ENCODE measurements around the gene WDR62. TPM values are rescaled to one million over a fixed set of nuclear protein-coding genes. Genes with fewer than 3 reads are reported as not detected.

Gene WDR62
- total RNA-seq, 1 experiment from 2014 or later = 14.0 TPM

DNA sequence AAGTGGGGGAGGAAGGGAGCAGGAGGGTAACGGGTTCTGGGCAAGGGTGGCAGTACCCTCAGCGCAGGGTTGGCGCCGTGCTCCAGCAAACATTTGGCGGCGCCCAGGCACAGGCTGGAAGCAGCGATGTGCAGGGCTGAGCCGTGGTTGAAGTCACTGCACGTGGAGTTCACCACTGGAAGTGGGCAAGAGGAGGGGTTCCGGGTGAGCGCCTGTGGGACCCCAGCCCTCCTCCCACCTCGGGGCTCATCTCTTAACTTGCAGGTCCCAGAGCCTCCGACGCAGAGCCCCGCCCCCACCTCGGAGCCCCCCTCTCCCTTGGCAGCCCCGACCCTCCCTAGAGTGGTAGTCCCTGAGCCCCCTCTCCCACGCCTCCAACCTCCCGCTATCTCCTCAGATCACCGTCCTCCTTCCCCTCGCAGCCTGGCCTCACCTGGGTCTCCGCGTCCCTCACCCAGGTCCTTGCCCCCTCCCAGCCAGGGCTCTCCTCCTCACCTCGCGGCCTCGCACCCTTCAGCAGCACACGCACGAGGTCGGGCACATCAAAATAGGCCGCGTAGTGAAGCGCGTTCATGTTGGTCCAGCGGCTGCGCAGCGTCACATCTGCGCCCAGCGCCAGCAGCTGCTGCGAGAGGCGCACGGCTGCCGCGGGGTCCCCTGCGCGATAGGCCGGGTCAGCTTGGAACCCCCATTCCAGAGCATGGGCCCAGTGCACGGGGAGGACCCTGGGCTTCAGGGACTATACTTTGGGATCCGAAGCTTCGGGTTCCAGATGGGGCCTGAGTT lies 28.4 kb upstream of the WDR62 start:
- BruUV-seq (replicated peaks) = no TSS peak
- H3K9me3 ChIP-seq (ENCODE audit: insufficient read depth, low read depth) = no peaks in the 10 kb centered on the region
- H3K4me2 ChIP-seq = no peak overlapping the region
- intact Hi-C loops (cut with micrococcal nuclease; ENCODE audit: unreplicated experiment) = no loop called here
- no peaks in the 10 kb centered on the region for H4K20me1 ChIP-seq (ENCODE audit: insufficient read depth)
- no peaks in the 10 kb centered on the region for H3K79me2 ChIP-seq (ENCODE audit: low read depth)
- H3K27me3 ChIP-seq (ENCODE audit: insufficient read depth, low read depth) = no peaks in the 10 kb centered on the region
- POLR2A ChIA-PET (ENCODE audit: unreplicated experiment) = no interaction called here
- H3K4me1 ChIP-seq (replicated peaks; ENCODE audit: insufficient read depth) = no peaks in the 10 kb centered on the region
- no peaks in the 10 kb centered on the region for H3F3A ChIP-seq (ENCODE audit: insufficient read depth, low read depth)
- H3K36me3 ChIP-seq (ENCODE audit: low read depth) = no peaks in the 10 kb centered on the region
- H3K4me3 ChIP-seq = no peak overlapping the region
- CTCF ChIA-PET = no interaction called here
- TF ChIP-seq EZH2 (IDR thresholded peaks at IDR 0.05; ENCODE audit: low read depth) = no peak
- TF ChIP-seq, protein P1, sequence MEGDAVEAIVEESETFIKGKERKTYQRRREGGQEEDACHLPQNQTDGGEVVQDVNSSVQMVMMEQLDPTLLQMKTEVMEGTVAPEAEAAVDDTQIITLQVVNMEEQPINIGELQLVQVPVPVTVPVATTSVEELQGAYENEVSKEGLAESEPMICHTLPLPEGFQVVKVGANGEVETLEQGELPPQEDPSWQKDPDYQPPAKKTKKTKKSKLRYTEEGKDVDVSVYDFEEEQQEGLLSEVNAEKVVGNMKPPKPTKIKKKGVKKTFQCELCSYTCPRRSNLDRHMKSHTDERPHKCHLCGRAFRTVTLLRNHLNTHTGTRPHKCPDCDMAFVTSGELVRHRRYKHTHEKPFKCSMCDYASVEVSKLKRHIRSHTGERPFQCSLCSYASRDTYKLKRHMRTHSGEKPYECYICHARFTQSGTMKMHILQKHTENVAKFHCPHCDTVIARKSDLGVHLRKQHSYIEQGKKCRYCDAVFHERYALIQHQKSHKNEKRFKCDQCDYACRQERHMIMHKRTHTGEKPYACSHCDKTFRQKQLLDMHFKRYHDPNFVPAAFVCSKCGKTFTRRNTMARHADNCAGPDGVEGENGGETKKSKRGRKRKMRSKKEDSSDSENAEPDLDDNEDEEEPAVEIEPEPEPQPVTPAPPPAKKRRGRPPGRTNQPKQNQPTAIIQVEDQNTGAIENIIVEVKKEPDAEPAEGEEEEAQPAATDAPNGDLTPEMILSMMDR (conservative IDR thresholded peaks at IDR 0.05) = no peak
- DNase-seq = no peak
- no peak overlapping the region for H3K27ac ChIP-seq
- no peak overlapping the region for H2AFZ ChIP-seq
- no peaks in the 10 kb centered on the region for H3K9me2 ChIP-seq (ENCODE audit: insufficient read depth)

DNA sequence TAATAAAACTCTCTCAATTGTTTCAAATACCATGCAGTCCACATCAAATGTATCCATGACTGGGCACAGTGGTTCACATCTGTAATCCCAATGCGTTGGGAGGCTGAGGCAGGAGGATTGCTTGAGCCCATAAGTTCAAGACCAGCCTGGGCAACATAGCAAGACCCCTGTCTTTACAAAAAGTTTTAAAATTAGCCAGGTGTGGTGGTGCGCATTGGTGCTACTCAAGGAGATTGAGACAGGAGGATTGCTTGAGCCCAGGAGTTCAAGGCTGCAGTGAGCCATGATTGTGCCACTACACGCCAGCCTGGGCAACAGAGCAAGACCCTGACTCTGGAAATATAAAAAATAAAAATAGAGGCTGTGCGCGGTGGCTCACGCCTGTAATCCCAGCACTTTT lies 27.0 kb upstream of the WDR62 start:
- POLR2A ChIA-PET (ENCODE audit: unreplicated experiment) = no interaction called here
- intact Hi-C loops (cut with micrococcal nuclease; ENCODE audit: unreplicated experiment) = no loop called here
- BruUV-seq (replicated peaks) = no TSS peak

DNA sequence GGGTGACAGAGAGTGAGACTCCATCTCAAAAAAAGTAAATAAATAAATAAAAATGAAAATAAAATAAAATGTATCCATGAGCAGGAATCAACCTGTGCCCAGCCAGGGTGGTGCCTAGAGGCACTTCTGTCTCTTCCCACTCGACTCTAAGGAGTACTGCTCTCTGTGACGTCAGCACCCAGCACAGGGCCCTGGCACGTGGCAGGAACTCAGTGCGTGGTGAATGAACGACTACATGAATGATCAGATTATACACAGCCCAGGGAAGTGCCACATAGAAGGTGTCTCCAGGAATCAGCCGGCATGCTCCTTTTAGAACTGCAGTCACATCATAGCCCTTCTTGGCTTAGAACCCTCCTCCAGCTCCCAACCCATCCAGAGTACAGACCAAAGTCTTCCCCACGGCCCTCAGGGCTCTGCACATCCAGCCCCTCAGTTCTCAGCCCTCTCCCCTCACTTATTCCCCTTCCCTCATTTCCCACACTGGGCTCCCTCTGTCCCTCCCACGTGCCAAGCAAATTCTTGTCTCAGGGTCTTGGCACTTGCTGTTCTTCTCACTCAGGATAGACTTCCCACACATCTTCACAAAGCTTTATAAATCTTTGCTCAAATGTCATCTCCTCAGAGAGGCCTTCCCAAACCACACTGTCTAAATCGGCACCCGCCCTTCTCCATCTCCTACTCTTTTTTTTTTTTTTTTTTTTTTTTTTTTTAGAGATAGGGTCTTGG lies 26.2 kb upstream of the WDR62 start:
- ChIA-PET POLR2A (ENCODE audit: unreplicated experiment) (no interaction called here), CTCF (no interaction called here)
- H3K79me2 ChIP-seq (ENCODE audit: low read depth) = no peaks in the 10 kb centered on the region
- intact Hi-C loops (cut with micrococcal nuclease; ENCODE audit: unreplicated experiment) = no loop called here
- no peaks in the 10 kb centered on the region for H3K27me3 ChIP-seq (ENCODE audit: insufficient read depth, low read depth)
- no peak overlapping the region for H3K27ac ChIP-seq
- H3K36me3 ChIP-seq (ENCODE audit: low read depth) = no peaks in the 10 kb centered on the region
- BruUV-seq (replicated peaks) = no TSS peak
- no peak overlapping the region for H2AFZ ChIP-seq
- no peaks in the 10 kb centered on the region for H3K9me2 ChIP-seq (ENCODE audit: insufficient read depth)
- H3F3A ChIP-seq (ENCODE audit: insufficient read depth, low read depth) = no peaks in the 10 kb centered on the region
- H3K9me3 ChIP-seq (ENCODE audit: insufficient read depth, low read depth) = no peaks in the 10 kb centered on the region
- no peaks in the 10 kb centered on the region for H4K20me1 ChIP-seq (ENCODE audit: insufficient read depth)
- H3K4me3 ChIP-seq = no peak overlapping the region
- no peaks in the 10 kb centered on the region for H3K4me1 ChIP-seq (replicated peaks; ENCODE audit: insufficient read depth)
- H3K4me2 ChIP-seq = no peak overlapping the region
- TF ChIP-seq, protein P1 (conservative IDR thresholded peaks at IDR 0.05) = no peak
- TF ChIP-seq EZH2 (IDR thresholded peaks at IDR 0.05; ENCODE audit: low read depth) = no peak
- DNase-seq = no peak

More for the DNA sequence above, 27.0 kb upstream of the WDR62 start:
- H3K27me3 ChIP-seq (ENCODE audit: insufficient read depth, low read depth) = no peaks in the 10 kb centered on the region
- no peaks in the 10 kb centered on the region for H3K9me2 ChIP-seq (ENCODE audit: insufficient read depth)
- no peaks in the 10 kb centered on the region for H3K79me2 ChIP-seq (ENCODE audit: low read depth)
- no peak overlapping the region for H3K27ac ChIP-seq
- H3K36me3 ChIP-seq (ENCODE audit: low read depth) = no peaks in the 10 kb centered on the region
- H3K9me3 ChIP-seq (ENCODE audit: insufficient read depth, low read depth) = no peaks in the 10 kb centered on the region
- no peaks in the 10 kb centered on the region for H3K4me1 ChIP-seq (replicated peaks; ENCODE audit: insufficient read depth)
- H3K4me3 ChIP-seq = no peak overlapping the region
- no peak overlapping the region for H3K4me2 ChIP-seq
- no peak overlapping the region for H2AFZ ChIP-seq
- H3F3A ChIP-seq (ENCODE audit: insufficient read depth, low read depth) = no peaks in the 10 kb centered on the region
- H4K20me1 ChIP-seq (ENCODE audit: insufficient read depth) = no peaks in the 10 kb centered on the region
- DNase-seq = no peak
- CTCF ChIA-PET = no interaction called here
- TF ChIP-seq, protein P1 (conservative IDR thresholded peaks at IDR 0.05) = no peak
- no peak for TF ChIP-seq EZH2 (IDR thresholded peaks at IDR 0.05; ENCODE audit: low read depth)

Data from PC-9 (cell line).